Raji (cell line): ENCODE results near the gene LRP4.

Experiments used
- POLR2A ChIP-seq: IDR thresholded peaks from 2 replicates; pipeline ENCODE4 v1.6.1; 2011; ENCODE audit warnings: low read depth, low read length, control low read depth; ENCODE audit not compliant: insufficient read depth

LRP4 gene

GRCh38 chr11:46889251-46889650, 29.1 kb downstream of the LRP4 start:
- no peak for TF ChIP-seq POLR2A

GRCh38 chr11:46888636-46889035, 29.7 kb downstream of the LRP4 start:
- TF ChIP-seq POLR2A, result no peak

- TF ChIP-seq POLR2A, result no peak
Observed at GRCh38 chr11:46886211-46886610, 32.1 kb downstream of the LRP4 start.

DNA sequence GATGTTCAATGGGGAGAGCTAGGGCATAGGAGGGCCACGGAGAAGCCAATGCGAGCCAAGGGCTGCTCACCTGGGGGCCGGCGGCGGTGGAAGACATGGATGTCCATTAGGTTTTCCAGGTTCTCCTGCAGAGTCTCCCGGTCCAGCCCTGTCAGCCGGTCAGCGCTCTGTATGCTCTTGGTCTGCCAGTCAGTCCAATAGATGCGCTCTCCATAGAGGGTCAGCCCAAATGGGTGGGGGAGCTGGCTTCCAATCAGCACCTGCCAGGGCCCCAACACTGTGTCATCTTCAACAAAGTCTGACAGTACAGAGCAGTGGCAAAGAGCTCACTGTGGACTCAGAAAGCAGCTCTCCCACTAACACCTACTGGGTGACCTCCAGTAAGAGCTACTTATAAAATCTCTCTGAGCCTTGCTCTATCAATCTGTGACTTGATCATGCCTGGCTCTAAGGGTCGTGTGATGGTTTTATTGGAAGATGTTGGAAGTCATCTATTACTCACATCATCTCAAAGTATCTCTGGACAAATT, 39.2 kb downstream of the LRP4 start:
- TF ChIP-seq POLR2A, result no peak

DNA sequence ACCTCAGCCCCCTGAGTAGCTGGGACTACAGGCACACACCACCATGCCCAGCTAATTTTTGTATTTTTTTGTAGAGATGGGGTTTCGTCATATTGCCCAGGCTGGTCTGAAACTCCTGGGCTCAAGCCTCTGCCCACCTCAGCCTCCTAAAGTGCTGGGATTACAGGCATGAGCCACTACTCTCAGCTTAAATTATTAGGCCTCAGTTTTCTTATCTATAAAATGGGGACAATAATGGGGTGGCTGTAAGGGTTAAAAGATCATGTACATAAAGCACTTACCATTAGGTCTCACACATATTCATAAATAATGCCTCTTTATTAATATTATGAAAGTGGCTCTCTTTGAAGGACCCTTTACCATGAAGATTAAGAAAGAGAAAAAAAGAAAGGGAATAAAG, 40.8 kb downstream of the LRP4 start:
- no peak for TF ChIP-seq POLR2A

GRCh38 chr11:46876471-46876870, 41.9 kb downstream of the LRP4 start:
- TF ChIP-seq POLR2A, result no peak

GRCh38 chr11:46874586-46874985, 43.8 kb downstream of the LRP4 start:
- no peak for TF ChIP-seq POLR2A

DNA sequence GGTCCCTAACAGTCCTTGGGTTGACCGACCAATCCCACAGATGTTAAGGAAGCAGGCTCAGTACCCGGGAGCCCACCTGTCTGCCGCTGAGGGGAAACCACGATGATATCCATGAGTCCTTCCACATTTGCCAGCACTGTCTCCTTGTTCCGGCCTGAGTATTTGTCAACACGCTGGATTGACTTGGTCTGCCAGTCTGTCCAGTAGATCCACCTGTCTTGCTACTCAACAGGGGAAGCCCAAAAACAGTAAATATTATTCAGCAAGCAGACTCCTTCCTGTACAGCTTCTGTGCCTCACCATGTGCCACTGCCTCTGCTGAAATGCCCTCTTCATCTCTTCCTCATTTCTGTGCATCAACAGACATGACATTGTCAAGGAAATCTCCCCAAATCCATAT, 49.4 kb downstream of the LRP4 start:
- TF ChIP-seq POLR2A, result no peak

GRCh38 chr11:46865340-46865739, 53.0 kb downstream of the LRP4 start:
- TF ChIP-seq POLR2A, result no peak

DNA sequence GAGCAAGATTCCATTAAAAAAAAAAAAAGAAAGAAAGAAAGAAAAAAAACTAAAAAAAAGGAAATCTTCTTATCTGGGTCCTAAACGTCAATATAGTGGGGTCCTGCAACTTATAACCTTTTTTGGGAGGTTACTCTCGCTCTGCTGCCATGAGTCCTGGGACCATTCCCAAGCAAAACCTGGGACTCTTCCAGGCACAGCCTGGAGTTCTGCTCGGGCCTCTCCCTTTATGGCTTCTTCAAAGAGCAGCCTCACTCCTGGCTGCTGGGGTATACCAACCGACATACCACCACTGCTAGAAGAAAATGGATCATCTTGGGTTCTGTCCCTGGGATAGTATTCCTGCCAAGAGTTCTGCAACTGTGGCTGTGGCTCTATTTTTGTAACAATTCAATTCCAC, 58.1 kb downstream of the LRP4 start:
- TF ChIP-seq POLR2A, result no peak

DNA sequence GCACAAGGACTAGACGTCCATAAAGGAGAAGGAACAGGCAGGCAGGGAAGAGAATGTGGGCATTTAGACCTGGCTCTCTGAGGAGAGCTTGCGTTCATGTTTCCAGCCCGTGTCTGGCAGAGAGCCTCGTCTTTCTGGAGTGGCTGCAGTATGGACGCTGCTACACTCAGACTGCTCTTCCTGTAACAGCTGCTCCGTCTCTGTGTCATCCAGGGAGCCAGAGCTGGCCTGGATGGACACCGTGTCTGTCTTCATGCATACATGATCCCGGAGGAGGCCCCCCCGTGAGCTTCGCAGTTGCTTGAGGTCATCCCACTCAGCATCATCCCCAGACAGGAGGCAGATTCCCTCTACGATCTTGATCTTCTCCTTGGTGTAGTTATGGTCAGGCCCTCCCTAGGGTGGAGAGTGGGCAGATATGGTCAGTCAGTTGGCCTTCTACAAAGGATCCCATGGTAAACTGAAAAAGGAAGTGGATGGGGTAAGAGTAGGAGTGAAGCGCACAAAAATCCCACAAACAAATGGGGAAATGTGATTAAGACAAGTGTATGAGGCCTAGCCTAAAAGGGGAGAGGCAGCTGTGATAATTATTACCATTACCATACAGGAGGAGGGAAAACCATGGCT, 59.3 kb downstream of the LRP4 start:
- no peak for TF ChIP-seq POLR2A

DNA sequence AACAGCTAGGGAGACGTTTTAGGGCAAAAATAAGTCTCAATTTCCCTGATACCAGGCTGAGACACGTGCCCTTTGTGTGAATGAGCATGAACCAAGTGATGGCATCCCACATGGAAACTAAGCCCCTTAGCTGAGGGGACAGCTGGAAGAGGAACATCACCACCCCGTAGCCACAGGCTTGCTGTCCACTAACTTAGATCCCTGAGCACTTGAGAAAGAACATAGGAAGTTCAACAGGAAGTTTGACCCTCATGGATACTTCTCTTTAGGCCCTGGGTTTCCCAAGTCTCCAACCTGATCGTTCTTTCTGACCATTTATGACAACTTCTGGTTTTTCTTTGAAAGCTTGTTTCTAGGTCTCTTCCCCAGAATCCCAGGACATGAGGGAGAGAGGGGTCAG, 60.7 kb downstream of the LRP4 start:
- TF ChIP-seq POLR2A, result no peak

- no peak for TF ChIP-seq POLR2A
Observed at GRCh38 chr11:46856605-46857343, 61.6 kb downstream of the LRP4 start.

DNA sequence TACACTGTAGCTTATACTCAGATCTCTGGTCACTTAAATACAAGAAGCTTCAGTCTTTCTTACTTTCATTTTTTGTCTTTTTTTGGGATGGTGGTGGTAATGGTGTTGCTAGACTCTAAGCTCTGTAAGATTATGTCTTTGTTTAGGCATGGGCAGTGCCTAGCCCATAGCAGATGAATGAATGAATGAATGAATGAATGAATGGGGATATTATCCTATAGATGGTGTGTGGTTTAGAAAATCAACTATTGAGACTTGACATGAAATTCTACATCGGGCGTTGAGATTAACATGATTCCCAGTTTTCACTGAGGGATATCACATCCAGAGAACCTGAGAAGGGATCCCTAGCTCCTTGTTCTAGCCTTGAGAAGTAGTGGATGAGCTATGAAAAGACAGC, 62.5 kb downstream of the LRP4 start:
- TF ChIP-seq POLR2A, result no peak

GRCh38 chr11:46855167-46855566, 63.2 kb downstream of the LRP4 start:
- TF ChIP-seq POLR2A, result no peak

GRCh38 chr11:46850829-46851380, 67.4 kb downstream of the LRP4 start:
- no peak for TF ChIP-seq POLR2A

- no peak for TF ChIP-seq POLR2A
Observed at GRCh38 chr11:46849631-46850030, 68.7 kb downstream of the LRP4 start.

DNA sequence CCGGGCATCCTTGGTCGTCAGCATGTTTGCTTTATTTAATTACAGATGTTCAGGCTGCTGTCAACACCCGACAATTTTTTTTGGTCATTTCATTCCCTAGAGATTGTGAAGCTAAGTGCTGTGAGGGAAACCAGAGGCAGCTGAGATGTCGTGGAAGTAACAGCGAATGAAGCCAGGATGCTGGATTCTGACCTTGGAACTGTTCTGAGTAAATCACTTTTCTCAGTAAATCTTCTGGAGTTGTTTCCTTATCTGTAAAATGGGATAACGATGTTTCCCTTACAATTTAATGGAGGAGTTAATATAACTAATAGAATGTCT, 71.9 kb downstream of the LRP4 start:
- TF ChIP-seq POLR2A, result no peak
